Medulla oblongata (tissue), 1 donor: ENCODE measurements around the gene HDDC2.
A peak's percentile ranks its signal among the peaks of the same experiment; 100 is the strongest.

ENCODE experiments used
- DNase-seq: peaks from one replicate; pipeline ENCODE4 v3.0.0-alpha.2; 2015; ENCODE audit errors: extremely low spot score

The HDDC2 gene, protein sequence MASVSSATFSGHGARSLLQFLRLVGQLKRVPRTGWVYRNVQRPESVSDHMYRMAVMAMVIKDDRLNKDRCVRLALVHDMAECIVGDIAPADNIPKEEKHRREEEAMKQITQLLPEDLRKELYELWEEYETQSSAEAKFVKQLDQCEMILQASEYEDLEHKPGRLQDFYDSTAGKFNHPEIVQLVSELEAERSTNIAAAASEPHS

DNA sequence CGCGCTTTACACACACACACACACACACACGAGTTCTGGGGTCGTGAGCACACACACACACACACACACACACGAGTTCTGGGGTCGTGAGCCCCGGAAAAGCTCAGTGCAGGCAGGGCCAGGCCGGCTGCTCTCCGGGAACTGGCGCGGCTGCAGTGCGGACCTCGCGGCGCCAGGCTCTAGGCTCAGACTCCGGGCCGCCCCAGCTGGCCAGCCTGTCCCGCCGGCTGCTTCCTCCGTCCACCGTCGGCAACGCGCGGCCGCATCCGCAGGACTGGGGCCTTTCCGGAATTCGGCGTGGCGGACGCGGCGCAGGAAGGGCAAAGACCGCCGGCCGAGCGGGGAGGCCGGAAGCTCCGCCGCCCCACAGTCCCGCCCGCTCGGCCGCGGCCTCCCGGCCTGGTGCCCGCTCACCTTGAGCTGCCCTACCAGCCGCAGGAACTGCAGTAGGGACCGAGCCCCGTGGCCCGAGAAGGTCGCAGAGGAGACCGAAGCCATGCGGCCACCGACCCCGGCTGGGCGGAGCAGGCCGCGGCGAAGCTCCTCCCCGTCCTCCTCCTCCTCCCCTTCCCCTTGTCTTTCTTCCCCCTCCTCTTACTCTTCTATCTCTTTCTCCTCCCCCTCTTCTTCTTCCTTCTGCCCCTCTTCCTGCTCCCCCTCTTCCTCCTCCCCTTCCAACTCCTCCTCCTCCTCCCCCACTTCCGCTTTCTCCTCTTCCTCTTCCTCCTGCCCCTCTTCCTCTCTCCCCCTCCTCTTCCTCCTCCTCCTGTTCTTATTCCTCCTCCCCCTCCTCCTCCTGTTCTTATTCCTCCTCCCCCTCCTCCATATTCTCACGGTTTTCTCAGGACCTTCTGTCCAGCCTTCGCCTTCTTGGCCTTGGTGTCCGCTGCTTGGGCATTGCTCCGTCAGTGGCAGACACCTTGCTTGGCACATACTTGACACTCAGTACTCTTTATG, at the start of gene HDDC2:
Gene HDDC2 (minus strand): TSS at position 533 of the 957 bp plus-strand sequence. CDS start 35 bp downstream, at position 498.
- peak; percentile 56 for DNase-seq

- DNase-seq: no peak
These were observed 45.3 kb upstream of the HDDC2 start for GRCh38 chr6:125346926-125347563.

DNA sequence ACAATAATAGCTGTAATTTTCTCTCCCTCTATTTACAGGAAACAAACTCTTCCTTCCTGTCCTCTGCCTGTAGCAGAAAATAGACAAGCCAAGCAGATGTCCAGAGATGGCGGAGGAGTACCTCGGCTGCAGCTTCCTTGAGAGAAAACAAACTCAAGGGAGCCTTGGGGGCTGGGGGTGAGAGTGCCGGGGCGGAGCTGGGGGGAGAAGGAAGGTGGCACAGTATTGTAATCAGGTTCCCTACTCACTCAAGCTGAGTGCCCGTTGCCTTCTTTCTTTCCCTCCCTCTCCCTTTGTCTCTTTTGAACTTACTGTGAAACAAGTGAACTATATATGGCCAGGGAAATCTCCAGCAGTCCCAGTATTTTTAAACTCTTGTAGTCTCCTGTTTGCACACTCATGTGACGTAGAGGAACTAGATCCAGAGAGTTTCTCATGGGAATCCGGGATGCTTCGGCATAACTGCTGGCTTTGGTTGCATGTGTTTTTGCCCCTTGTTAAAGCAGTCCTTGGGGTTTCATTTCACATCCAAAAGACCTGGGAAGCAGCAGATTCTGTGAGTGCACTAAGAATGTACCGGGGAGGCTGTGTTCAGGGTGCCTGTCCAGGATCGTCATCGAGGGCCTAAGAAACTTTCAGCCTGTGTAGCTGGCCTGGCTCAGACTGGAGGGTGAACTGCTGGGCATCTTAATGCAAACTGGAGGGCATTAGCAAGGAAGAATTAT, 44.6 kb upstream of the HDDC2 start:
- DNase-seq: no peak

GRCh38 chr6:125341460-125341859, 39.7 kb upstream of the HDDC2 start:
- no peak for DNase-seq

DNA sequence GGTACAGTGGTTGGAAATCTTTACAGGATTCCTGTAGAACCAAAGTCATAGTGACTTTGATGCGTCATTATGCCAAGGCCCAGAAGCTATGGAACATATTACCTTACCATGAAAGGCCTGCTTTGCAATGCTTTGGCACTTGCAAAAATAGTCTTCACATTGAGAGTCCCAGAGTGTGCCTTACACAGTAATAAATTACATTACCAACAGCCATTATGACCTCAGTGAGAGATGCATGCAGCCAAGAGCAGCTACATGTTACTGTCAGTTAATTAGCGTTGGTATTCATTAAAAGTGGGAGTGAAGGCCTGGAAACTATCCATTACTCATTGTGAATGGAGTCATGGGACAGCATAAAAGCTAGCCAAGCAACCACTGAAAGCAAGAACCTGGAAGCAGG, 39.2 kb upstream of the HDDC2 start:
- DNase-seq: no peak

DNA sequence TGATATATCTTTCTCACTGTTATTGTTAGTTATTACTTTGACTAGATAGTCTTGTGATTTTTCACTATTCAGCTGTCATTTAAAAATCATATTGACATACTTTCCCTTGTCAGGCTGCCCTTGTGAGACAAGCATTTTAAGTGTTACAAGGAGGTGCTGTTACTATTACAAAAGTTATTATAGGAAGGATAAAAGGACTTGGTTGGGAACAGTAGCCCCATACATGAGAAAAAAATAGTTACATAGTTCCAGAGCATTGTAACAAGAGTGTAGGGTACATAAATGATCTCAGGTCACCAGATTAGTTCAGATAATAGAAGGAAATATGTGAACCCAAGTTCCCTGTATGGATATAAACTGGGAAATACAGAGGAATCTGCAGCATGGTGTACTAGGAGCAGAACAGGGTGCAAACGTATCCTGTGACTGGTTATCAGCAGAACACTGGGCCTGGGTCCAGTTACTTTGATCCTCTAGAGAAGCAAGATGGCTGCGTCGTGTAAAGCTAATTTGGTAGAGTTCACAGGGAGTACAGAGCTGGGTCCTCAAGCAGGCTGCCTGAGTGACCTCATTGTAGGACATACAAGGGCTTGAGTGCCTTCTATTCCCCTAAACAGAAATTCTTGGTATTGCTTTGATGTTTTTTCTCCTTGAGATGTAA, 38.5 kb upstream of the HDDC2 start:
- no peak for DNase-seq

DNA sequence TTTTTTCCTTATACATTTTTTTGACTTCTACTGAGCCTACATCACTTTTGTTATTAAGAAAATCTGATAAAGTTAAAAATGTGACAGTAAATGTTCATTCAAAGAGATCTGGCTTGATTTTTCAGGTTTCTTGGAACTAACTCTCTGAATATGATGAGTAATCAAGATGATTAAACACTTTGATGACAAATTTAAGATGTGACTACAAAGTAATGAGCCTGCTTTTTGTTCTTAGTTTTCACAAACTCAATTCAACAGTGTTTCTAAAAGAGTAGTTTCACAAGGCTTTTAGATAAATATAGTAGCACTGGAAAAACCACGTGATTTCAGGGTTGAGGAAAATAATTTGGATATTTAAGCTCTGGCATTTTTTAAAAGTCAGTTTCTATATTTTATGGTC, 37.9 kb upstream of the HDDC2 start:
- DNase-seq: no peak

- no peak for DNase-seq
These were observed 36.6 kb upstream of the HDDC2 start for GRCh38 chr6:125338381-125338780.

DNA sequence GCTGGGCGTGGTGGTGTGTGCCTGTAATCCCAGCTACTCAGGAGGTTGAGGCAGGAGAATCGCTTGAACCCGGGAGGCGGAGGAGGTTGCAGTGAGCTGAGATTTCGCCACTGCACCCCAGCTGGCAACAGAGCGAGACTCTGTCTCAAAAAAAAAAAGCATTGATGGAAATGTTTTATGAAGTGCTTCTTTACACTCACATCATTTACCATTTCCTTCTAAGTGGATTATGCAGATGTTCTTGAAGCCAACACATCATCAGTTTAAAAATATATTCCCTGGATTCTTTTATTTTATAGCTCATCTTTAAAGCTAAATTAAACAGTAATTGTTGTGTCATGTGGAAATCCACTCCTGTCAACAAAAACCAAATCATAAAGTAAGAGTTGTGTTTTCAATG, 35.9 kb upstream of the HDDC2 start:
- DNase-seq: no peak

GRCh38 chr6:125332664-125333063, 30.9 kb upstream of the HDDC2 start:
- no peak for DNase-seq

DNA sequence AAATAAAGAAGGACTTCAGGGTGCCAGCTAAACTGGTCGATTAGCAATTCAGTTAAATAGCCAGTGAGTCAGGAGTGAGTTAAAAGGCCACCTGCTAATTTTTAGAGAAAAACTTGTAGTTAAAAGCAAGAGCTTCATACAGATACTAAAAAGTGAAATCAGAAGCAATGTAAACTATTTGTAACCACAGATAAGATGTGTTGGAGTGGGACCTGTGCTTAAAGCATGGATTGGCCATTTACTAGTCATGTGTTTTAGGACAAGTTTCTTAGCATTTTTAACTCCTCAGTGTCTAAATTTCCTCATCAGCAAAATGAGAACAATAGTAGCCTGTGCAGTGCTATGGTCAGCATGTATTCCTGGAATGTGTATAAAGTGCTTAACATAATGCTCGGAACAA, 23.8 kb upstream of the HDDC2 start:
- DNase-seq: no peak

DNA sequence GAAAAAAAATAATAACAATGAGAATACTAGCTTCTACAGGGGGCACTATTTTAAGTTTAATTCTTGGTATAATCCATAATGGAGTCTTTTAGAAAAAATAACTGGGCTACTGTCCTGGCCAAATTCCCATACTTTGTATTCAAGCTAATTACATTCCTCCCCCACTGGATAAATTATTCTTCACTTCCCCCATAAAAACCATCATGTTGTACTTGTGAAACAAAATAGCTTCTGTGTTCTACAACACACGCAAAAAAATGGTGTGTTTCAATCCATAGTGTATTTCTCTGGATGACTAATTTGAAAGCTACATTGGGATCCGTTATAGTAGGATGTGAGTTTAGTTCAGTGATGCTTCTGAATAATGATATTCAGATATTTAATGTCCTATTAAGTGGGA, 21.6 kb upstream of the HDDC2 start:
- DNase-seq: no peak

- DNase-seq: peak; percentile 93
These were observed 14.9 kb upstream of the HDDC2 start for GRCh38 chr6:125316621-125317020.

GRCh38 chr6:125315548-125315947, 13.8 kb upstream of the HDDC2 start:
- DNase-seq: no peak

- DNase-seq: peak; percentile 92
These were observed 12.3 kb upstream of the HDDC2 start for GRCh38 chr6:125314009-125314581.

GRCh38 chr6:125312950-125313349, 11.2 kb upstream of the HDDC2 start:
- DNase-seq: no peak

DNA sequence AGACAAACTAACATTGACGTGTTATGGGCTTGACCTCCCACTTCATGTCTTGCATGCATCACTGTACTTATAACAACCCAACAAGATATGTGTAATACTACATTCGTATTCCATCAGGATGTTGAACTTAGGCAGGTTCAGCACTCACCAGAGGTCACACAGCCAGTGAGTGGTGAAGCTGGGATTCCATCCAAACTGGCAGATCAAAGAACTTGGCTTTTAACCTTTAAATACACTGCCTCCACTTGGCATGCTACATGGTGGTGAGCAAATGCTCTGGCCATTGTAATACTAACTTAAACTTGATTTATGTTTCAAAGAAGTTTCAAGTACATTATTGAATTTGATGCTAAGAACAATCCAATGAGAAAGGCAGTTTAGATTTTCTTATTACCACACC, 10.7 kb upstream of the HDDC2 start:
- DNase-seq: no peak

- DNase-seq: peak; percentile 87
These were observed 9.4 kb upstream of the HDDC2 start for GRCh38 chr6:125310994-125311649.

- no peak for DNase-seq
These were observed 6.3 kb upstream of the HDDC2 start for GRCh38 chr6:125307964-125308615.
